Suppressor macrophage treated with lipopolysaccharide for 4 hours (primary cell): ENCODE results near the gene RNF220.

Source experiments
- DNase-seq: peaks from one replicate; pipeline ENCODE4 v3.0.0-alpha.2; 2020

The RNF220 gene

DNA sequence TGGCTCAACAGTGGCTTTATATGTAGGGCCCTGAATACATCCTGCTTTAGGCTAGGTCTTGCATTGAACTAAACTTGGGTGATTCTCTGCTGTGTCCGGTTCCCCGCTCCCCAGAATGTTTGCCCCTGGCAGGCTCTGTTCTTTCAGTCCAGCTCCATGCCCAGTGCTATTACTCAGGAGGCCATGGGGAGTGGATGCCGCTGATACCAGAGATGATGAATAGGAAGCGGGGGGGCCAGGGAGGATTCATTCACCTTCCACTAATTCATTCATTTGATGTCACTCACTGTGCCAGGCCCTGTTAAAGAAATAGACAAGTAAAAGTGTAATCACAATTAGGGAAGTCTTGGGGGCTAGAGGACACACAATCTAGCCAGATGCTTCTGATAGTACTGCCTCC is 185.4 kb downstream of the RNF220 start:
- no peak for DNase-seq

DNA sequence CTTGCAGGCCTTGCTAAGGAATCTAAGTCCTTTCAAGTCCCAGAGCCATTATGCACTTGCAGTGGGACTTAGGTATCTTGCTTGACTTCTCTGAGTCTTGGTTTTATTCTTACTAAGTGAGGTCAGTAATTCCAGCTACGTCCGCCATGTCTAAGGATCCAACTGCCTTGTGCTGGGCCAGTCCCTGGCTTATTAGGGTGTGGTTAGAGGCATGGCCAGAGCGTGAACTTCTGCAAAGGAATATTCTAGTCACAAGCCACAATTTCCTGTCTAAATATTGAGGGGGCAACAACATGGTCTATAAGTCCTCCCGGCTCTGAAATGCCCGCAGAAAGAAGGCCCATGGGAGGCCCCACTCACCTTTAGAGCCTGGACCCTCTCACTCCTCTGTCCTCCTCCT is 186.3 kb downstream of the RNF220 start:
- peak; percentile 20 for DNase-seq

DNA sequence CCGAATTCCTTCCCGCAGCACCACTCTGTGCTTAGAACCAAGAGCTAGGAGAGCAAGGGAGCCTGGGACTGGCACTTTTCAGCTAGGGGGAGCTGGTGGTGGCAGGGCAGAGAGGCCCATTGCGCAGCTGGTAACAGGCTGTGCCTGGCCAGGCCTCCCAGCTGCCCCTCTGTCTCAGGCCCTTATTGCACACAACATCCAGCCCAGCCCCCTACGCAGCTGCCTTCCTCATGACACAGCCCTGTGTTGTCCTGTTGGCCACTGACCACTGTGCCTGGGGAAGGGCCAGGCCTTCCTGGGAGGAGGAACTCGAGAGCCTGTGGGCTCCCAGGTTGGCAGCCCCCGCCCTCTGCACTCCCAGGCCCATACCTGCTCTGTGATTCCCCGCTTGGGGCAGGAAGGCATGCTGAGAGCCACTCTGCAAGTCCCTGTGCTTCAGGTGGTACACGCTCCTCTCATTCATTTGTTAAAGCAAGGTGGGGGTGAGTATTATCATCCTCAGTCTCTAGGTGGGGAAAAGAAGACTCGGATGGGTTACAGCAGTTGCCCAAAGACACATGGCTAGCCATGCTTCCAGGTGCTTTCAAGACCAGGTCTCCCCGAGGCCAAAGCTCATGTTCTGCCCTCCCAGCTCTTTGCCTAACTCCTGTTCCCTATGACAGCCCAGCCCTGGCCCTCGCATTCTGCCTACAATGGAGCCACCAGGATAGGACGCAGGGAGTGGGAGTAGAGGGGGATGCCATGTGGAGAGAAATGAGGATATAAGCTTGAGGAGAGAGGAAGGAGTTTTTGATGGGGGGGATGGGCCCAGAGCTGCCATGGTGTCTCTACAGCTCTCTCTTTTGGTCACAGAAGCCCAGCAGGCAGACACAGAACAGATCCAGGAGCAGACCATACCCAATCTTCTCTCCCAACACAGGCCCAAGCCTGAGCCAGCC is 187.4 kb downstream of the RNF220 start:
- DNase-seq, result no peak

DNA sequence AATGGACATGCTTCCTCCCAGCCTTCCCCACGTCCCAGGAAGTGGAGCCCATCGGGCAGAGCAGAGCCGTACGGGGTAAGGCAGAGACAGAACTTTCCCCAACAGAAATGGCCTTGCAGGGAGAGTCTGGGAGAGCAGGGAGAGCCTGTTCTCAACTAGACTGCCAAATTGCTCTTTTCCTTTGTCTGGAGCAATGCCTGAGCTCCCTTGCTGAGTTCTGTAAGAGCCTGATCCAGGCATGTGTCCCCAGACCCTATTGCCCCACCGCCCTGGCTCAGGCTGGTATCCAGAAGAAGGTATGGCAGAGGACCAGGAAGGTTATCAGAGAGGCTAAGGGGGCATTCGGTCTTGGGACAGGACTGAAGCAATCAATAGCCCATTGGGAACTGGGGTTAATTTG is 189.3 kb downstream of the RNF220 start:
- no peak for DNase-seq

GRCh38 chr1:44594871-44595735 is 190.0 kb downstream of the RNF220 start:
- peak; percentile 86 for DNase-seq

DNA sequence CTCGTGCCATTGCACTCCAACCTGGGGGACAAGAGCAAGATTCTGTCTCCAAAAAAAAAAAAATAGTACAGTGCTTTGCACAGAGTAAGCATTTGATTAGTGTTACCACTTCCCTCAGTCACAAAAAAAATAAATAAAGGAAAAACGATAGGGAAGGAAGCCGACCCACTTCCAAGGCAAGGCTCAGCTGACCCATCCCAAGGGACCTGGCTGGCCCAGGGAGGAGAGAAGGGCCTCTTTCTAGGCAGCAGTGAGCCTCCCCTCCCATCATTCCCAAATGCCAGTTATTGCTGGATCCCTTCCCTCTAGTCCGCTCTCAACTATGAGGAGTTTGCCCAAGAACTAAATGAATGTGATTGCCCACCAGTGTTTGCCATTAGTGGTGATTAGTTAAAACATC is 191.5 kb downstream of the RNF220 start:
- DNase-seq, result no peak

- no peak for DNase-seq
Observed at GRCh38 chr1:44598167-44598566, 193.1 kb downstream of the RNF220 start.

- DNase-seq, result no peak
Observed at GRCh38 chr1:44602634-44603628, 197.9 kb downstream of the RNF220 start.

GRCh38 chr1:44603718-44604117 is 198.7 kb downstream of the RNF220 start:
- no peak for DNase-seq

DNA sequence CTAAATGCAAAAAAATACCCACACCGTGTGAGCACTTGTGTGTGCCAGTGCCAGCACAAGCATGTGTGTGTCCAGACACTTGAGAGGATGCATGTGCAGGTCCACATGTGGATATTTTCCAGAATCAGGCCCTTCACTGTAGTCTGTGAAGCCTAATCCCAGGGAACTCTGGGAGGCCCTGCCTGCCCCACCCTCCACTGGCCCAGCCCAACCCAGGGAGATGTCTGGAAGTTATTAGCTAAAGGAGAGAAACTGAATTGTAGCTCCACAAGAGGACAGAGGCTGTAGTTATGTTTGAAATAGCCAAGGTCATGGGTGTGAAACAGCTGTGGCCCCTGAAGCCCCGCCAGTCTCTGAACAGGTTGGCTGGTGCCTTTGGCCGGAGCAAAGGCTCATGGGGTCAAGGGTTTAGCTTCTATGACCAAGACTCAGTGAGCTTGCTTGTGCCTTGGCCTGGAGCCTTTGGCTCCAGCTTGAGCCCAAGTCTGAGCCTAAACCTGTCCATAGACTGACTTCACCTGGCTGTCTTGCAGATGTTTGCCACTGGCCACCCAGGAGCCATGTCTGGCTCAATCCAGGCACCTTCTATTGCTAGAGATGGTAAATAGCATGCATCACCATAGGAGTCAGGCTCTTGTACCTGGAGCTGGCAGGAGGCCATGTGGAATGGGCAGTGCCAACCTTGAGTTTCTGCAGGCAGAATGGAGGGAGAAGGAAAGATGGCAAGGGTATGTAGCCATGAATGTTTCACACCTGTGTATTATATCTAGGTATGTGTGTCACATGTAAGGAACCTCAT is 199.3 kb downstream of the RNF220 start:
- DNase-seq, result no peak

GRCh38 chr1:44605914-44606615 is 201.0 kb downstream of the RNF220 start:
- DNase-seq, result no peak

DNA sequence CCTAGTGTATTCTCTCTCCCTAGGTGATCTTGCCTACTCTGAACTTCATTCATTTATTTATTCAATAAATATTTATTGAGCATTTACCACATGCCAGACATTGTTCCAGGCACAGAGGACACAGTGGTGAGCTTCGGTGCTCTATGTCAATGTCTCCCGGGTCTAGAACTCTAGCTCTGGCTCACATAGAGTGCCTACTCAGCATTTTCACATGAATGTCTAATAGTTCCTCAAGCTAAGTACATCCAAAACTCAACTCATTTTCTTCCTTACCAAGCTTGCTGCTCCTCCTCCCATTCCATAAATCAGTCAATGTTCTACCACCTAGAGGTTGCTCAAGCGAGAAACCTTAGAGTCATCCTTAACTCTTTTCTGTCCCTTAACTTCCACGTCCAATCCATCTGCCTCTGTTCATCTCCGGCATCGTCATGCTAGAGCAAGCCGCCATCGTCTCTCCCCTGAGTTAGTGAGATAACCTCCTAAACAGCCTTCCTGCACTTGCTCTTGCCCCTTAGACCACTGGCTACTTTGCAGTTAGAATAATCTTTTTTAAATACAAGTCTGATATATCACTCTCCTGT is 201.7 kb downstream of the RNF220 start:
- DNase-seq, result no peak

DNA sequence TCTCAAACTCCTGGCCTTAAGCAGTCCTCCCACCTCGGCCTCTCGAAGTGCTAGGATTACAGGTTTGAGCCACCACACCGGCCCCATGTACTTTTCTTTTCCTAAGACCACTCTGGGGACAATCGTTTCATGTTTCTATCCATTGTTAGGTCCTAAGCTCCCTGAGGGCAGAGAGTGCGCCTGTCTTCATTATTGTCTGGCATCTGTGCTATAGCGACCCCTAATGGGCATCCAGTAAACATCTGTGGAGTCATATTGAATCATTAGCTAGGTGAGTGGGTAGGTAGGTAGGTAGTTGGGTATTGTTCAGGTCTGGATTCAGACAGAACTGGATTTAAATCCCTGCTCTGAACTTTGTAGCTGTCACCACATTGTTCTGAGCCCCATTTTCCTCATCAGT is 203.1 kb downstream of the RNF220 start:
- DNase-seq, result no peak

DNA sequence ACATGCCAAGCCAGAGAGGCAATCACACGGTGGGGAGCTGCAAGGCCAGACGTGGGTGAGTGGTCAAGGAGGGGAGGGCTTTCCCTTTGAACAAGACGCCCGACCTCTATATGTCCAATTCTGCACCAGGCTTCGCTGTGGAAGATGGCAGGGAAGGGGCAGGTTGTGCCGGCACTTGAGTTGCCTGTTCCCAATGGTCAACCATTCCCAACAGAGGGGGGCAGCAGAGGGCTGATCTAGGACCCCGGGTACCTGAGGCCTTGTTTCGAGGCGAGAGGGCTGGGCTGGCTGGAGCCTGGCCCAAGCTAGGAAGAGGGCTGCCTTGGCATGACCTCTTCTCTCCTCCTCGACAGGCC is 204.3 kb downstream of the RNF220 start:
- peak; percentile 22 for DNase-seq

DNA sequence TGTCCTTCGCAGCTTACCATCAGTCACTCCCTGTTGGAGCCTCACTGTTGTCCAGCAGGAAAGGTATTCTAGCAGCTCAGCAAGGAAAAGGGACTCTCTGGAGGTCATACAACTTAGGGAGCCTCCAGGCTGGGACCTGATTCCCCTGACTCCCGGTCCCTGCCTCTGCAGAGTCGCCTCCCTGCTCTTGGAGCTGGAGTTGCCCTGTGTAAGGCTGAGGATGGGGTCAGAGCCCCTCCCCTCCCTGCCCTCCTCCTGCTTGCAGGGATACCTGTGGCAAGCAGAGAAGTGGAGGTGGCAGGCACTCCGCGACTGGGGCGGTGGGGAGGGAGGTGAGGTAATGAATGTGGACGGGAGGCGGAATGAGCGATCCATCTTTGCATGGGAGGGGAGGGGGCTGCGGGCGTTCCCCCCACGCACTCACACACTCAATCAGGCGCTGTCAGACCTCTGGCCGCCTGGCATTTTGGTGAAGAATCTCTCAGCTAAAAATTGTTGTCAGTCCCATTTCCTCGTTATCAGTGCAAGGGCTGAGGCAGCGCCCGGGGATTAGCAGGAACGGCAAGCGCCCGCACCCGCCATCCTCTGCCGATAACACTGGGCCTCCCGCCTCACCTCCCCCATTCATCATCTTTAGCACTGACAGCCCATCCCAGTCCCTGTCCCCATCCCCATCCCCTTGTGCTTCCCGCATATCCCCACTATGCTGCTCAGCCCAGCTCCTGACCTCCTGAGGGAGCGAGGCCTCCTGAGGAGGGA is 204.9 kb downstream of the RNF220 start:
- no peak for DNase-seq

DNA sequence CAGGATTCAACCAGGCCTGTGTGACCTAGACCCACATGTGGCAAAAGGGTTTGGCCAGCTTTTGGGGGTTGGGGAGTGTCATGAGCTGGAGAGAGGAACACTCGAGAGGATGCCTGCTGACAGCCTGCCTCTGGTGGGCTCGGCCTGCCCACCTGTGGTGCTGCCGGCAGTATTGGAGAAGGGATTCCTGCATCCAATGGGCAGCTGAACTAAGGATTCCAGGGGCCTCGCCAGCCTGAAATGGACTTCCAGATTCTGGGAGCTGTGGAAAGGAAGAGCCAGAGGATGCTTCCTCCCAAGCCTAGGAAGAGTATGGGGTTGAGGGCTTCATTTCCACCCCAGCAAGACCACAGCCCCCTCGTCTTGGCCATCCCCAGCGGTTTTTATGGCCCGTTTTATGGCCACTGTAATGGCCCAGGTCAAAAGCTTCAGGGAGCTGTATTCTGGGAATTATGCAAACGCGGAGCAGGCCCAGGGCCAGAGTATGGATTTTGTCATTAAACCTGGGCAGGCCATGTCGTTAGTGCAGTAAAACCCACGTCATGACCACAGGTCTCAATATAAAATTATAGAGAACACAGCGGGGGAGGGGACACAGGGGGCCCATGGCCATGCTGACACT is 205.6 kb downstream of the RNF220 start:
- no peak for DNase-seq

GRCh38 chr1:44611419-44611818 is 206.4 kb downstream of the RNF220 start:
- no peak for DNase-seq

DNA sequence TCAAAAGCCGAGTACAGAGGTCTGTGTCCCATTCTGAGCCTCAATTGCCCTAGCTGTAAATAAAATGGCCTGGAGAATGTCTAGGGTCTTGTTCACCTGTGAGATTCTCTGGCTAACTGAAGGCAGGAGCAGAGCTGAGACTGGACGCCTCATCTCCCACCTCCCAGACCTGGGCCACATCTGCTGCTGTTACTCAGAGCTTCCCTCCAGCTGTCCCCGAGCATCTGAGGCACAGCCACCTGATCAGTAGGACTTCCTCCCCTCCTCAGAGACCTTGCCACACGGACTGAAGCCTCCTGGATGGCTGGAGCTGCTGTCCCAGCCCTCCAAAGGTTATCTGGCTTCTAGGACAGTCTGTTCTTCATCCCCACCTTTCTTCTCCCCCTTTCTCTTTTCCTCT is 206.8 kb downstream of the RNF220 start:
- DNase-seq, result no peak

- DNase-seq, result no peak
Observed at GRCh38 chr1:44613941-44614340, 208.9 kb downstream of the RNF220 start.
